Naive thymus-derived CD4-positive, alpha-beta T cell (primary cell): ENCODE data around the gene RAD54L. TPM values are rescaled to one million over a fixed set of nuclear protein-coding genes. Genes with fewer than 3 reads are reported as not detected.

Experiments
- ATAC-seq: fragments of 150-1000 bp; cut with Tn5 transposase; 2 replicates; pipeline ENCODE4 v1.10.0; 2021; ENCODE audit warnings: mild to moderate bottlenecking, moderate library complexity
- CTCF ChIA-PET: fragments of 350-600 bp; sonication (Branson Sonifier 250); formaldehyde crosslinking; loops from one replicate; lab custom pipeline; 2021; ENCODE audit warnings: antibody characterized with exemption; lab: Charles Lee
- POLR2A ChIA-PET: fragments of 350-600 bp; sonication (Branson Sonifier 250); formaldehyde crosslinking; loops from one replicate; lab custom pipeline; 2021; ENCODE audit warnings: antibody characterized with exemption, inconsistent platforms; lab: Charles Lee
- DNase-seq, 9 donors: peaks; one replicate each; pipeline versions ENCODE4 v3.0.0 to v3.0.0-alpha.2; 2020 to 2022; ENCODE audit warnings: mixed read lengths in 1 of 9
- H3K27ac ChIP-seq: one replicate; pipeline ENCODE4 v1.7.0; 2013; ENCODE audit warnings: mild to moderate bottlenecking, low read depth, low read length, moderate library complexity
- H3K27me3 ChIP-seq, 2 donors: one replicate each; pipeline ENCODE4 v1.7.0; 2013; ENCODE audit warnings: low read length in 2 of 2, mild to moderate bottlenecking in 2 of 2, moderate library complexity in 2 of 2; ENCODE audit not compliant: control insufficient read depth in 2 of 2, insufficient read depth in 2 of 2
- H3K36me3 ChIP-seq, 3 experiments: 1 replicate in 2 of 3; 2 replicates in 1 of 3; pipeline ENCODE4 v1.7.0; 2013; ENCODE audit warnings: low read length in 3 of 3, mild to moderate bottlenecking in 3 of 3, moderate library complexity in 1 of 3; ENCODE audit not compliant: insufficient read depth in 3 of 3, control insufficient read depth in 2 of 3
- H3K4me1 ChIP-seq, 2 donors: one replicate each; pipeline ENCODE4 v1.7.0; 2013; ENCODE audit warnings: low read length in 2 of 2, mild to moderate bottlenecking in 2 of 2, moderate library complexity in 1 of 2; ENCODE audit not compliant: control insufficient read depth in 2 of 2, insufficient read depth in 2 of 2
- H3K4me3 ChIP-seq: 2 replicates; pipeline ENCODE4 v1.7.0; 2013; ENCODE audit warnings: mild to moderate bottlenecking, low read length
- H3K9me3 ChIP-seq, 3 experiments: 1 replicate in 2 of 3; 2 replicates in 1 of 3; pipeline ENCODE4 v1.7.0; 2013; ENCODE audit warnings: low read length in 3 of 3; ENCODE audit not compliant: control insufficient read depth in 2 of 3
- H3K27ac Mint-ChIP-seq, 9 donors: one replicate each; pipeline ENCODE4 v1.8.0; 2020 to 2022; ENCODE audit warnings: mixed read lengths in 9 of 9, mild to moderate bottlenecking in 8 of 9, moderate library complexity in 5 of 9, inconsistent platforms in 2 of 9
- H3K27me3 Mint-ChIP-seq, 5 donors: one replicate each; pipeline ENCODE4 v1.8.0; 2021 to 2022; ENCODE audit warnings: mixed read lengths in 5 of 5, mild to moderate bottlenecking in 1 of 5
- H3K36me3 Mint-ChIP-seq, 5 donors: one replicate each; pipeline ENCODE4 v1.8.0; 2020 to 2022; ENCODE audit warnings: mixed read lengths in 5 of 5, mild to moderate bottlenecking in 3 of 5, inconsistent platforms in 1 of 5
- H3K4me1 Mint-ChIP-seq, 7 donors: one replicate each; pipeline ENCODE4 v1.8.0; 2020 to 2022; ENCODE audit warnings: mixed read lengths in 7 of 7, mild to moderate bottlenecking in 3 of 7, inconsistent platforms in 1 of 7
- H3K4me3 Mint-ChIP-seq, 10 donors: one replicate each; pipeline ENCODE4 v1.8.0; 2020 to 2022; ENCODE audit warnings: mild to moderate bottlenecking in 10 of 10, mixed read lengths in 10 of 10, moderate library complexity in 6 of 10, inconsistent platforms in 2 of 10
- H3K9me3 Mint-ChIP-seq, 11 donors: one replicate each; pipeline ENCODE4 v1.8.0; 2020 to 2022; ENCODE audit warnings: mixed read lengths in 11 of 11, mild to moderate bottlenecking in 4 of 11, inconsistent platforms in 1 of 11, moderate library complexity in 1 of 11
- intact Hi-C, 2 donors: fragments of 100-400 bp; cut with micrococcal nuclease; formaldehyde crosslinking; loops; one replicate each; pipeline ENCODE4 v1.15.1; 2023
- polyA plus RNA-seq, 2 donors: library from polyadenylated mRNA; unstranded; fragments of 300-500 nt; fragmentation: Illumina TruSeq; gene quantifications; one replicate each; pipeline ENCODE4 v1.2.3, GENCODE V29; 2021
- total RNA-seq, 6 experiments: library from RNA in 5 of 6; stranded (reverse) in 5 of 6; gene quantifications; 1 replicate in 5 of 6; 2 replicates in 1 of 6; pipeline ENCODE4 v1.2.3 and lab custom pipeline; 2021 to 2026

RAD54L gene
- total and polyA plus RNA-seq, 7 experiments from 2014 or later = 0.94 to 31.9 (median 1.7) TPM; not detected in 1

- Mint-ChIP-seq H3K36me3 (peaks cover 4 to 33% (median 9%) of the 10 kb centered on the region in 5 donors), H3K27me3 (no peaks in the 10 kb centered on the region), H3K4me1 (peaks cover 4 to 36% (median 16%) of the 10 kb centered on the region in 7 donors), H3K4me3 (no peak overlapping the region), H3K27ac (peak overlapping the region in 5 of 9 donors; percentile 23 to 58 (median 56)), H3K9me3 (no peaks in the 10 kb centered on the region)
- DNase-seq = peak in 5 of 9 donors; percentile 3 to 38 (median 19)
- Histone ChIP-seq H3K9me3 (no peaks in the 10 kb centered on the region), H3K4me1 (no peaks in the 10 kb centered on the region), H3K4me3 (no peak overlapping the region), H3K36me3 (peaks cover 0 to 33% (median 4%) of the 10 kb centered on the region in 3 experiments), H3K27ac (no peak overlapping the region), H3K27me3 (no peaks in the 10 kb centered on the region)
- ChIA-PET POLR2A (no interaction called here), CTCF (interaction anchor here (1.1 kb wide), 1 partner anchor 62 kb away, joined by 3 read pairs; no protein-coding TSS in a partner anchor)
- intact Hi-C loops = loop anchor here (1.0 to 10.0 kb wide), 3 partner anchors 17 to 62 kb away; partner anchors contain the start of genes LRRC41 (in 1 of the 2), NSUN4 (in 1 of the 2) and UQCRH (in 1 of the 2)
- ATAC-seq = peak; percentile 26
Observed at GRCh38 chr1:46285730-46286477, 38.3 kb downstream of the RAD54L start.

GRCh38 chr1:46288485-46289133 lies 41.0 kb downstream of the RAD54L start:
- Histone ChIP-seq H3K27me3 (no peaks in the 10 kb centered on the region), H3K27ac (no peak overlapping the region), H3K4me3 (no peak overlapping the region), H3K36me3 (peaks cover 0 to 26% (median 4%) of the 10 kb centered on the region in 3 experiments), H3K9me3 (no peaks in the 10 kb centered on the region), H3K4me1 (no peaks in the 10 kb centered on the region)
- Mint-ChIP-seq H3K9me3 (no peaks in the 10 kb centered on the region), H3K36me3 (peaks cover 0 to 17% (median 9%) of the 10 kb centered on the region in 5 donors), H3K27me3 (no peaks in the 10 kb centered on the region), H3K27ac (peak overlapping the region in 4 of 9 donors; percentile 26 to 67 (median 39)), H3K4me1 (peaks cover 4 to 36% (median 16%) of the 10 kb centered on the region in 7 donors), H3K4me3 (no peak overlapping the region)
- DNase-seq (no peak), ATAC-seq (no peak)
- intact Hi-C loops = loop anchor here in 1 of 2 donors (10.0 kb wide), 1 partner anchor 56 kb away; the partner anchor contains the start of gene NSUN4
- CTCF ChIA-PET = no interaction called here
- POLR2A ChIA-PET = interaction anchor here (0.6 kb wide), 1 partner anchor 98 kb away, joined by 3 read pairs; no protein-coding TSS in a partner anchor

- no peaks in the 10 kb centered on the region for H3K9me3 ChIP-seq
- peaks cover 0 to 26% (median 4%) of the 10 kb centered on the region in 3 experiments for H3K36me3 ChIP-seq
- H3K4me1 Mint-ChIP-seq = peaks cover 4 to 33% (median 16%) of the 10 kb centered on the region in 7 donors
- no peaks in the 10 kb centered on the region for H3K9me3 Mint-ChIP-seq
- no peaks in the 10 kb centered on the region for H3K27me3 ChIP-seq
- ChIA-PET CTCF (no interaction called here), POLR2A (no interaction called here)
- intact Hi-C loops = loop anchor here in 1 of 2 donors (10.0 kb wide), 1 partner anchor 56 kb away; the partner anchor contains the start of gene NSUN4
- H3K4me3 ChIP-seq = no peak overlapping the region
- H3K4me3 Mint-ChIP-seq = no peak overlapping the region
- no peaks in the 10 kb centered on the region for H3K27me3 Mint-ChIP-seq
- DNase-seq = no peak
- H3K27ac ChIP-seq = no peak overlapping the region
- H3K27ac Mint-ChIP-seq = peak overlapping the region in 3 of 9 donors; percentile 0 to 34 (median 26)
- no peaks in the 10 kb centered on the region for H3K4me1 ChIP-seq
- H3K36me3 Mint-ChIP-seq = peaks cover 0 to 14% (median 9%) of the 10 kb centered on the region in 5 donors
- no peak for ATAC-seq
Observed at GRCh38 chr1:46289134-46289494, 41.6 kb downstream of the RAD54L start.

GRCh38 chr1:46289976-46290375 lies 42.4 kb downstream of the RAD54L start:
- no peaks in the 10 kb centered on the region for H3K27me3 Mint-ChIP-seq
- H3K27ac Mint-ChIP-seq = peak overlapping the region in 2 of 9 donors; percentile 22 to 80
- no peak overlapping the region for H3K4me3 ChIP-seq
- peaks cover 0 to 17% (median under 1%) of the 10 kb centered on the region in 3 experiments for H3K36me3 ChIP-seq
- DNase-seq (no peak), ATAC-seq (no peak)
- intact Hi-C loops = loop anchor here in 1 of 2 donors (10.0 kb wide), 1 partner anchor 55 kb away; the partner anchor contains the start of gene NSUN4
- no peak overlapping the region for H3K27ac ChIP-seq
- ChIA-PET CTCF (no interaction called here), POLR2A (no interaction called here)
- H3K4me3 Mint-ChIP-seq = no peak overlapping the region
- H3K4me1 ChIP-seq = no peaks in the 10 kb centered on the region
- H3K9me3 Mint-ChIP-seq = no peaks in the 10 kb centered on the region
- H3K9me3 ChIP-seq = no peaks in the 10 kb centered on the region
- H3K27me3 ChIP-seq = no peaks in the 10 kb centered on the region
- H3K4me1 Mint-ChIP-seq = peaks cover 4 to 30% (median 12%) of the 10 kb centered on the region in 7 donors
- peaks cover 0 to 14% (median 9%) of the 10 kb centered on the region in 5 donors for H3K36me3 Mint-ChIP-seq

- Mint-ChIP-seq H3K4me3 (no peak overlapping the region), H3K27me3 (no peaks in the 10 kb centered on the region), H3K9me3 (no peaks in the 10 kb centered on the region), H3K36me3 (peaks cover 0 to 34% (median 22%) of the 10 kb centered on the region in 5 donors), H3K4me1 (peaks cover 1 to 17% (median 7%) of the 10 kb centered on the region in 7 donors), H3K27ac (no peak overlapping the region)
- intact Hi-C loops = no loop called here
- Histone ChIP-seq H3K9me3 (no peaks in the 10 kb centered on the region), H3K27ac (no peak overlapping the region), H3K36me3 (peaks cover 0 to 38% (median 9%) of the 10 kb centered on the region in 3 experiments), H3K4me1 (no peaks in the 10 kb centered on the region), H3K4me3 (no peak overlapping the region), H3K27me3 (no peaks in the 10 kb centered on the region)
- ChIA-PET POLR2A (no interaction called here), CTCF (interaction anchor here (0.6 kb wide), 1 partner anchor 37 kb away, joined by 3 read pairs; no protein-coding TSS in a partner anchor)
- ATAC-seq (no peak), DNase-seq (no peak)
Observed at GRCh38 chr1:46295306-46295705, 47.7 kb downstream of the RAD54L start.

GRCh38 chr1:46298387-46298786 lies 50.8 kb downstream of the RAD54L start:
- Mint-ChIP-seq H3K36me3 (peaks cover 0 to 34% (median 22%) of the 10 kb centered on the region in 5 donors), H3K27me3 (peaks cover 0 to 2% (median 0%) of the 10 kb centered on the region in 5 donors), H3K9me3 (no peaks in the 10 kb centered on the region), H3K4me3 (no peak overlapping the region), H3K4me1 (peaks cover 14 to 30% (median 20%) of the 10 kb centered on the region in 7 donors), H3K27ac (peak overlapping the region in 1 of 9 donors; percentile 3)
- H3K4me1 ChIP-seq = peaks cover 8 to 14% of the 10 kb centered on the region in 2 donors
- H3K27me3 ChIP-seq = no peaks in the 10 kb centered on the region
- H3K4me3 ChIP-seq = no peak overlapping the region
- ChIA-PET CTCF (interaction anchor here (1.1 kb wide), 1 partner anchor 54 kb away, joined by 4 read pairs; no protein-coding TSS in a partner anchor), POLR2A (interaction anchor here (1.1 to 1.2 kb wide), 3 partner anchors 14 to 131 kb away, joined by 3 to 4 read pairs (median 3); no protein-coding TSS in a partner anchor)
- H3K27ac ChIP-seq = no peak overlapping the region
- H3K36me3 ChIP-seq = peaks cover 0 to 43% (median 9%) of the 10 kb centered on the region in 3 experiments
- intact Hi-C loops = no loop called here
- H3K9me3 ChIP-seq = no peaks in the 10 kb centered on the region
- ATAC-seq (no peak), DNase-seq (no peak)
